Retinal pigment epithelial cell (primary cell): ENCODE results near the gene MTHFD1L.

Experiments used
- DNase-seq: peaks from one replicate; pipeline ENCODE4 v3.0.0-alpha.2; 2010; ENCODE audit warnings: low read depth
- H3K4me3 ChIP-seq: 2 replicates; pipeline ENCODE4 v1.5.1; 2011; ENCODE audit warnings: mild to moderate bottlenecking, low read length, control low read depth, moderate library complexity
- CTCF ChIP-seq: conservative IDR thresholded peaks from 2 replicates; pipeline ENCODE4 v1.5.1; 2011; ENCODE audit warnings: low read depth, low read length, control low read depth, inconsistent platforms

MTHFD1L gene

GRCh38 chr6:150914372-150914771 is 48.9 kb downstream of the MTHFD1L start:
- H3K4me3 ChIP-seq, result no peak overlapping the region
- TF ChIP-seq CTCF, result no peak

GRCh38 chr6:150915131-150915879 is 49.8 kb downstream of the MTHFD1L start:
- H3K4me3 ChIP-seq, result no peak overlapping the region
- no peak for TF ChIP-seq CTCF
- DNase-seq, result no peak

More at GRCh38 chr6:150914372-150914771, 48.9 kb downstream of the MTHFD1L start:
- DNase-seq, result no peak

- no peak for TF ChIP-seq CTCF
- no peak for DNase-seq
- H3K4me3 ChIP-seq, result no peak overlapping the region
Measured at GRCh38 chr6:150915880-150916265, 50.4 kb downstream of the MTHFD1L start.

- TF ChIP-seq CTCF, result no peak
- no peak for DNase-seq
- H3K4me3 ChIP-seq, result no peak overlapping the region
Measured at GRCh38 chr6:150919938-150920337, 54.4 kb downstream of the MTHFD1L start.

- H3K4me3 ChIP-seq, result no peak overlapping the region
- TF ChIP-seq CTCF, result no peak
- DNase-seq, result no peak
Measured at GRCh38 chr6:150922137-150922536, 56.6 kb downstream of the MTHFD1L start.

- no peak overlapping the region for H3K4me3 ChIP-seq
- DNase-seq, result no peak
- TF ChIP-seq CTCF, result no peak
Measured at GRCh38 chr6:150924808-150925589, 59.5 kb downstream of the MTHFD1L start.

- TF ChIP-seq CTCF, result no peak
- H3K4me3 ChIP-seq, result no peak overlapping the region
- no peak for DNase-seq
Measured at GRCh38 chr6:150925590-150925928, 60.1 kb downstream of the MTHFD1L start.
